NT2/D1 (cell line): ENCODE results near the gene CACNA1H.

Experiments used
- SUZ12 ChIP-seq: IDR thresholded peaks from 2 replicates; pipeline ENCODE4 v1.6.1; 2011; ENCODE audit not compliant: insufficient read length, insufficient read depth; ENCODE audit errors: extremely low read depth
- YY1 ChIP-seq: IDR thresholded peaks from 2 replicates; pipeline ENCODE4 v1.6.1; 2011; ENCODE audit not compliant: insufficient read length, insufficient read depth
- ZNF274 ChIP-seq: IDR thresholded peaks from 2 replicates; pipeline ENCODE4 v1.6.1; 2011; ENCODE audit warnings: mild to moderate bottlenecking, low read depth, low read length

DNA sequence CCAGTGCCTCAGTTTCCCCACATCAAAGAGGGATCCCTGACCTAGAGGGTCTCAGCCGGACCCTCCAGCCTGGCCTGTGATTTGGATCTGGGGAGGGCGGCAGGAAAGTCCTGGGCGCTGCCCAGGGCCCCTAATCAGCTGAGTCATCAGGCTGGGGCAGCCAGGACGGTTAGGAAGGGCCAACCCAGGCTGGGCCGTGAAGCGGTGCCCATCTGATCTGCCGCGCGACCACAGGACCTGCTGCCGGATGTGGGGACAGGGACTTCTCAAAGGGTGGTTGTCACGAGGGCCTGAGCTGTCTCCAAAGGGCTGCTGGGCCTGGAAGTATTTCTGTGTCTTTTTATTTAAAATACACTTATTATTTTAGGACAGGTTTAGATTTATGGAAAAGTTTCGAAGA is 92.0 kb downstream of the CACNA1H start:
- TF ChIP-seq YY1 (no peak), ZNF274 (no peak), SUZ12 (no peak)
